ENCODE data around the gene AMPD2.
A peak's percentile ranks its signal among the peaks of the same experiment; 100 is the strongest.

AMPD2 gene

GRCh38 chr1:109640285-109640865 lies 20.7 kb downstream of the AMPD2 start:
- peaks cover 7% of the 10 kb centered on the region for H3K4me1 ChIP-seq (ENCODE audit: control insufficient read depth, low read length)
- no peaks in the 10 kb centered on the region for H4K20me1 ChIP-seq (ENCODE audit: control insufficient read depth, insufficient read depth, low read depth, low read length)
- no peak overlapping the region for H3K27ac ChIP-seq (ENCODE audit: low read depth, low read length)
- H3K36me3 ChIP-seq (ENCODE audit: control insufficient read depth, low read length): no peaks in the 10 kb centered on the region
- no peaks in the 10 kb centered on the region for H3F3A ChIP-seq (ENCODE audit: control insufficient read depth, insufficient read depth)
- no peaks in the 10 kb centered on the region for H3K79me2 ChIP-seq (ENCODE audit: control insufficient read depth, low read length)
- TF ChIP-seq EZH2phosphoT487 (IDR thresholded peaks at IDR 0.05; ENCODE audit: borderline replicate concordance, low read length): no peak
- TF ChIP-seq, protein P1, sequence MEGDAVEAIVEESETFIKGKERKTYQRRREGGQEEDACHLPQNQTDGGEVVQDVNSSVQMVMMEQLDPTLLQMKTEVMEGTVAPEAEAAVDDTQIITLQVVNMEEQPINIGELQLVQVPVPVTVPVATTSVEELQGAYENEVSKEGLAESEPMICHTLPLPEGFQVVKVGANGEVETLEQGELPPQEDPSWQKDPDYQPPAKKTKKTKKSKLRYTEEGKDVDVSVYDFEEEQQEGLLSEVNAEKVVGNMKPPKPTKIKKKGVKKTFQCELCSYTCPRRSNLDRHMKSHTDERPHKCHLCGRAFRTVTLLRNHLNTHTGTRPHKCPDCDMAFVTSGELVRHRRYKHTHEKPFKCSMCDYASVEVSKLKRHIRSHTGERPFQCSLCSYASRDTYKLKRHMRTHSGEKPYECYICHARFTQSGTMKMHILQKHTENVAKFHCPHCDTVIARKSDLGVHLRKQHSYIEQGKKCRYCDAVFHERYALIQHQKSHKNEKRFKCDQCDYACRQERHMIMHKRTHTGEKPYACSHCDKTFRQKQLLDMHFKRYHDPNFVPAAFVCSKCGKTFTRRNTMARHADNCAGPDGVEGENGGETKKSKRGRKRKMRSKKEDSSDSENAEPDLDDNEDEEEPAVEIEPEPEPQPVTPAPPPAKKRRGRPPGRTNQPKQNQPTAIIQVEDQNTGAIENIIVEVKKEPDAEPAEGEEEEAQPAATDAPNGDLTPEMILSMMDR (IDR thresholded peaks at IDR 0.05; ENCODE audit: low read depth, low read length, poor library complexity, severe bottlenecking): peak; percentile 93
- no peaks in the 10 kb centered on the region for H3K9me2 ChIP-seq (replicated peaks; ENCODE audit: control insufficient read depth, low read length)
- no peaks in the 10 kb centered on the region for H3K27me3 ChIP-seq (ENCODE audit: control insufficient read depth, low read length)
- H3K9me3 ChIP-seq (ENCODE audit: control insufficient read depth, insufficient read depth, low read length): no peaks in the 10 kb centered on the region
- no peak overlapping the region for H3K4me3 ChIP-seq (ENCODE audit: low read length)
- H3K4me2 ChIP-seq (ENCODE audit: low read length): no peak overlapping the region

DNA sequence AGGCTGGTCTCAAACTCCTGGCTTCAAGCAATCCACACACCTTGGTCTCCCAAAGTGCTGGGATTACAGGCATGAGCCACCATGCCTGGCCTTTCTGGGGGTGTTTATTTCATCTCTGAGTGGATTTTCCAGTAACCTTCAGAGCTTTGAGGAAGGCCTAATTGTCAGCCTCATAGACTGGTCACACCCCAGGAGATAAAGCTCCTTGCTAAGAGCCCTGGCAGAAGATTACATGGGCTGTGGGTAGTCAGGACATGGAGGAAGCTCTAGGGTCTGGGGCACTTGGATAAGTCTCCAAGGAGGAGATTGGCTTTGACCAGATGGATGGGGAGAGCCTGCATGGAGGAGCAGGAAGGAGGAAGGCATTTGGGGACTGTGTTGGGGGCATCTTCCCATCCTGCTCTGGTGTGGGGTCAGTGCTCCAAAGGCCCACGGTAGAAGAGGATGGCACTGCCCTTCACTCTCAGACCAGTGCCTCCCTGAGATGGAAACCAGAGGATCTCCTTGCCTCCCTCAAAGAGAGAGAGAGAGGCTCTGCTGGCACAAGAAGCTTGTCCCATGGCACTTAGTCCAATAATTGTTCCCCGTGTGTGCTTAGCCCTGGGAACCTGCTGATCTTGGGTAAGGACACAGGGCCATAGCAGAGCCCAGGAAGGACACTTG lies 21.6 kb downstream of the AMPD2 start:
- no peak for TF ChIP-seq EZH2phosphoT487 (IDR thresholded peaks at IDR 0.05; ENCODE audit: borderline replicate concordance, low read length)
- TF ChIP-seq, protein P1 (IDR thresholded peaks at IDR 0.05; ENCODE audit: low read depth, low read length, poor library complexity, severe bottlenecking): no peak
- no peaks in the 10 kb centered on the region for H3K9me3 ChIP-seq (ENCODE audit: control insufficient read depth, insufficient read depth, low read length)
- H3K27me3 ChIP-seq (ENCODE audit: control insufficient read depth, low read length): no peaks in the 10 kb centered on the region

GRCh38 chr1:109641861-109642260 lies 22.2 kb downstream of the AMPD2 start:
- Histone ChIP-seq H3K4me2 (ENCODE audit: low read length) (no peak overlapping the region), H4K20me1 (ENCODE audit: control insufficient read depth, insufficient read depth, low read depth, low read length) (no peaks in the 10 kb centered on the region), H3K27me3 (ENCODE audit: control insufficient read depth, low read length) (no peaks in the 10 kb centered on the region), H3K36me3 (ENCODE audit: control insufficient read depth, low read length) (no peaks in the 10 kb centered on the region), H3K9me2 (replicated peaks; ENCODE audit: control insufficient read depth, low read length) (no peaks in the 10 kb centered on the region), H3K79me2 (ENCODE audit: control insufficient read depth, low read length) (no peaks in the 10 kb centered on the region), H3F3A (ENCODE audit: control insufficient read depth, insufficient read depth) (no peaks in the 10 kb centered on the region), H3K4me1 (ENCODE audit: control insufficient read depth, low read length) (peaks cover 7% of the 10 kb centered on the region), H3K27ac (ENCODE audit: low read depth, low read length) (no peak overlapping the region), H3K9me3 (ENCODE audit: control insufficient read depth, insufficient read depth, low read length) (no peaks in the 10 kb centered on the region), H3K4me3 (ENCODE audit: low read length) (no peak overlapping the region)
- TF ChIP-seq, protein P1 (IDR thresholded peaks at IDR 0.05; ENCODE audit: low read depth, low read length, poor library complexity, severe bottlenecking): no peak
- TF ChIP-seq EZH2phosphoT487 (IDR thresholded peaks at IDR 0.05; ENCODE audit: borderline replicate concordance, low read length): no peak

More for the DNA sequence above, 21.6 kb downstream of the AMPD2 start:
- Histone ChIP-seq H3K4me1 (ENCODE audit: control insufficient read depth, low read length) (peaks cover 7% of the 10 kb centered on the region), H3K79me2 (ENCODE audit: control insufficient read depth, low read length) (no peaks in the 10 kb centered on the region), H3K27ac (ENCODE audit: low read depth, low read length) (no peak overlapping the region), H4K20me1 (ENCODE audit: control insufficient read depth, insufficient read depth, low read depth, low read length) (no peaks in the 10 kb centered on the region), H3K36me3 (ENCODE audit: control insufficient read depth, low read length) (no peaks in the 10 kb centered on the region), H3K9me2 (replicated peaks; ENCODE audit: control insufficient read depth, low read length) (no peaks in the 10 kb centered on the region), H3F3A (ENCODE audit: control insufficient read depth, insufficient read depth) (no peaks in the 10 kb centered on the region), H3K4me2 (ENCODE audit: low read length) (no peak overlapping the region), H3K4me3 (ENCODE audit: low read length) (no peak overlapping the region)

Data from DOHH2 (cell line).